GM10248 (cell line): ENCODE results near the gene CACFD1.

Source experiments
- CTCF ChIA-PET: fragments of 300-600 bp; sonication (Branson Sonifier 250); formaldehyde crosslinking; extraction: SDS; loops from one replicate; lab custom pipeline; 2021; ENCODE audit warnings: antibody characterized with exemption; lab: Yijun Ruan, JAX
- POLR2A ChIA-PET: fragments of 350-650 bp; sonication (Branson Sonifier 250); formaldehyde crosslinking; extraction: SDS; loops from one replicate; lab custom pipeline; 2020; ENCODE audit warnings: antibody characterized with exemption; lab: Yijun Ruan, JAX
- DNase-seq: peaks from one replicate; pipeline ENCODE4 v3.0.0; 2012; ENCODE audit errors: extremely low spot score
- TF ChIP-seq, protein P1 (sequence below): IDR thresholded peaks from 2 replicates; pipeline ENCODE4 v1.5.1; 2012; ENCODE audit warnings: mild to moderate bottlenecking, low read depth; ENCODE audit errors: extremely low read depth, missing control alignments, control extremely low read depth

CACFD1 gene

DNA sequence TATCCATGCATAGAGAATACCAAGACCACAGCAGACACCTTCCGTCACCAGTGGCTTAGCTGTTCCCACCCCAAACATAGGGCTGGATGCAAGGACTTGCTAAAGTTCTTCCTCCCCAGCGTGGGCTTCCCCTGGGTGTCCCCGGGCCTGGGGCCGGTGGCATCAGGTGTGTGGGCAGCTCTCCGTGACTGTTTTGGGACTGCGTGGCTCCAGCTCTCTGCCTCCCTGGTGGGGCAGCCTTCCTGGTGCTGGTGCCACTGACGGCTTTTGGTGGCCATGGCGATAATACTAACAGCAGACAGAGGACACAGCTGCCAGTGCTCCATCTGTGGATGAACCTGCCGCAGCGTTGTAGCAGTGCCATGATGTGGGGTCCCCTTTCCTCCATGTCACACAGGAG lies 4.9 kb downstream of the CACFD1 start:
- ChIA-PET POLR2A (no interaction called here), CTCF (no interaction called here)
- no peak for DNase-seq
- TF ChIP-seq, protein P1, sequence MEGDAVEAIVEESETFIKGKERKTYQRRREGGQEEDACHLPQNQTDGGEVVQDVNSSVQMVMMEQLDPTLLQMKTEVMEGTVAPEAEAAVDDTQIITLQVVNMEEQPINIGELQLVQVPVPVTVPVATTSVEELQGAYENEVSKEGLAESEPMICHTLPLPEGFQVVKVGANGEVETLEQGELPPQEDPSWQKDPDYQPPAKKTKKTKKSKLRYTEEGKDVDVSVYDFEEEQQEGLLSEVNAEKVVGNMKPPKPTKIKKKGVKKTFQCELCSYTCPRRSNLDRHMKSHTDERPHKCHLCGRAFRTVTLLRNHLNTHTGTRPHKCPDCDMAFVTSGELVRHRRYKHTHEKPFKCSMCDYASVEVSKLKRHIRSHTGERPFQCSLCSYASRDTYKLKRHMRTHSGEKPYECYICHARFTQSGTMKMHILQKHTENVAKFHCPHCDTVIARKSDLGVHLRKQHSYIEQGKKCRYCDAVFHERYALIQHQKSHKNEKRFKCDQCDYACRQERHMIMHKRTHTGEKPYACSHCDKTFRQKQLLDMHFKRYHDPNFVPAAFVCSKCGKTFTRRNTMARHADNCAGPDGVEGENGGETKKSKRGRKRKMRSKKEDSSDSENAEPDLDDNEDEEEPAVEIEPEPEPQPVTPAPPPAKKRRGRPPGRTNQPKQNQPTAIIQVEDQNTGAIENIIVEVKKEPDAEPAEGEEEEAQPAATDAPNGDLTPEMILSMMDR = no peak

DNA sequence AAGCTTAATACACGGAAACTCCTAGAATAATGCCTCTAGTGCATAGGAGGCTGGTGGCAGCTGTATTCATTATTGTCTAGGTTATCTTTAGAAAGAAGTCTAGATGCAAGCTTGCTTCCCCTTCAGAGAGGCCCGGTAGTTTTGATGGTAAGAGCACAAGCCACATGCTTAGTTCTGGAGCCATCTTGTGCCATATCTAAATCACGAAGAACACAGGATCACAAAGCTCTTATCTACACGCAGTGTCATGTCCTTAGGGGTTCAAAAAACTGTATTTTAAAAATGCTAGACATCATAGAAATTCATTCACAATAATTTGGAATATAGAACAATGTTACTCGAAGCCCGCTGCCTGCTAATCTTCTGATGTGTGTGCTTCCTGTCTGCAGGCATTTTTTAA lies 6.2 kb downstream of the CACFD1 start:
- CTCF ChIA-PET = interaction anchor here (1.3 kb wide), 1 partner anchor 52 kb away, joined by 3 read pairs; no protein-coding TSS in a partner anchor
- DNase-seq = no peak
- TF ChIP-seq, protein P1 = no peak
- POLR2A ChIA-PET = interaction anchor here (0.6 kb wide), 1 partner anchor 17 kb away, joined by 3 read pairs; no protein-coding TSS in a partner anchor

DNA sequence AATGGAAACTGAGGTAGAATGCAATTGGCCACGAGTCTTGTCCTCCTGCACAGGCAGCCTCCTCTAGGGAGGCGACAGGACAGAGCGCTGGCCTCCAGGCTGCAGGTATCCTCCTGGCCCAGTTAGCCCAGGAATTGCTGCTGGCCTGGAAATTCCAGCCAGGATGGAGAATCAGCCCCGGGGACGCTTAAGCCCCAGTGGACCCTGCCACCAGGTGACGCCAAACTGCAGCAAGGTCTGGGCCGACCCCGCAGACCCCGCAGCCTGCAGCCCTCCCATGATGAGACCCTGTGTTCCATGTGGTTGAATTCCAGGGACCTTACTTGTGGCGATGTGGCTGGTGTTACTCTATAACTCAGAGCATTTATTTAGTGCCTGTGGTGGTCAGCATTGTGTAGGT lies 7.3 kb downstream of the CACFD1 start:
- ChIA-PET CTCF (interaction anchor here (2.2 kb wide), 1 partner anchor 11 kb away, joined by 6 read pairs; the partner anchor contains the start of gene SLC2A6), POLR2A (no interaction called here)
- no peak for DNase-seq
- TF ChIP-seq, protein P1 = no peak

DNA sequence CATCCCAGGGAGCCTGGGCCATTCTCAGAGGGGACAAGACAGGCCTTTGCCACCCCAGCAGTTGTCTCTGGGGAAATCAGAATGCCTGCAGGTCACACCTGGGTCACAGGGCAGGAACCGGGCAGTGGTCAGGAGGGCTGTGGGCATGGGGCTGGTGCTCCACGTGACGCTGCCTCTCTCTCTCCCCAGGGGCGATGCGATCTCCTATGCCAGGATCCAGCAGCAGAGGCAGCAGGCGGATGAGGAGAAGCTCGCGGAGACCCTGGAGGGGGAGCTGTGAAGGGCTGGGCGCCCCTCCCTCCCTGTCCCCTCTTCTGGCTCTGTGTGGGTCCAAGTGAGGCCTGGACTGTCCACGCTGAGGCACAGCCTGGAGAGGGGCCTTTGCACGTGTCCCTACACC lies 8.6 kb downstream of the CACFD1 start:
- TF ChIP-seq, protein P1 = no peak
- CTCF ChIA-PET = interaction anchor here (1.1 to 2.2 kb wide), 2 partner anchors 10 to 38 kb away, joined by 3 to 6 read pairs; partner anchors contain the start of gene SLC2A6
- DNase-seq = no peak
- POLR2A ChIA-PET = interaction anchor here (0.9 kb wide), 1 partner anchor 10 kb away, joined by 3 read pairs; the partner anchor contains the start of gene SLC2A6

DNA sequence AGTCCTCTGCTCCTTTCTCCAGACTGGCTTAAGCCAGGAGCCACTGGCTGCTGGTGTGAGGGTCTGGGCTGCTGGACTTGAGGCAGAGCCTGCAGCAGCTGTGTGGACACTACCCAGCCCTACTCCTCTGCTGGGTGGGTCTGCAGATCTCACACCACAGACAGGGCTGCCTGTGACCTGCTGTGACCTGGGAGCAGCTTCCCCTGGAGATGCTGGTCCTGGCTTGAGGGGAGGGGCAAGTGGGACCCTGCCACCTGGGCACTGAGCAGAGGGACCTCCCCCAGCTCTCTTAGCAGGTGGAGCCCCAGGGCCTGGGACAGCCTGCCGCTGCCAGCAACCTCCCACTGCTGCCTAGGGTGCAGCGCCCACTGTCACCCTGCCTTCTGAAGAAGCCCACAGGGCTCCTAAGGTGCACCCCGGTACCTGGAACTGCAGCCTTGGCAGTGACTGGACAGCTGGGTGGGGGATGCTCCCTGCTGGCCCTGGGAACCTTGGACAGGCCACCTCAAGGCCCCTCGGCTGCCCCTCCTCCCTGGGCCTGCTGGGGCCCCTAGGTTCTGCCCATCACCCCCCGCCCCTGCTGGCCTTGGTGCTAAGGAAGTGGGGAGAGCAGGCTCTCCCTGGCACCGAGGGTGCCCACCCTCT lies 9.1 kb downstream of the CACFD1 start:
- POLR2A ChIA-PET = interaction anchor here (0.9 kb wide), 1 partner anchor 10 kb away, joined by 3 read pairs; the partner anchor contains the start of gene SLC2A6
- TF ChIP-seq, protein P1 = no peak
- CTCF ChIA-PET = interaction anchor here (1.1 to 2.2 kb wide), 2 partner anchors 9 to 39 kb away, joined by 3 to 6 read pairs; partner anchors contain the start of gene SLC2A6
- DNase-seq = no peak

DNA sequence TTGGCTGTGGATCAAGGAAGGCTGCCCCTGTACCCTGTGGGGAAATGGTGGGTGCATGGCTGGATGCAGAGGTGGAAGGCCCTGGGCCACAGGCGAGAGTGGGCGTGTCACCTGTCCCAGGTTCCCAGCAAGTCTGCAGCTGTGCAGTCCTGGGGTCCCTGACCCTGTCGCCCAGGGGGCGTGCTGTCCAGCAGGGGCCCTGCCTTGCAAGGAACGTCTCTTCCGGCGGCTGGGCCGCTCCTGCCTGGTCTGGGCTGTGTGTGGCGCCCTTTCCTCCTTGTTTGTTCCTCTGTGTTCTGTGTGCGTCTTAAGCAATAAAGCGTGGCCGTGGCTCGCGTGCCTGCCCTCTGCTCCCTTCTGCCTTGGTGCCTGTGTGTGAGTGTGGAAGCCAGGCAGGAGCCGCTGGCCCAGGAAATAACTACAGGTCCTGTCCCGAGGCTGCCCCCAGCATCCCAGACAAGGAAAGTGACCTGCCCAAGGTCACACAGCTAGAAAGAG lies 10.7 kb downstream of the CACFD1 start:
- ChIA-PET CTCF (no interaction called here), POLR2A (no interaction called here)
- DNase-seq = no peak
- TF ChIP-seq, protein P1 = no peak
